A549 treated with ZK216348 at 1 μM for 4 hours (cell line): ENCODE measurements around the gene ICAM1. TPM values are rescaled to one million over a fixed set of nuclear protein-coding genes. Genes with fewer than 3 reads are reported as not detected.

Experiments used
- total RNA-seq: library from RNA; stranded (reverse); fragments of 200-300 nt; extraction: Qiagen RNA extraction; gene quantifications from 5 replicates; pipeline ENCODE4 v1.2.3, GENCODE V29; 2022; ENCODE audit warnings: low read depth

ICAM1 gene, protein sequence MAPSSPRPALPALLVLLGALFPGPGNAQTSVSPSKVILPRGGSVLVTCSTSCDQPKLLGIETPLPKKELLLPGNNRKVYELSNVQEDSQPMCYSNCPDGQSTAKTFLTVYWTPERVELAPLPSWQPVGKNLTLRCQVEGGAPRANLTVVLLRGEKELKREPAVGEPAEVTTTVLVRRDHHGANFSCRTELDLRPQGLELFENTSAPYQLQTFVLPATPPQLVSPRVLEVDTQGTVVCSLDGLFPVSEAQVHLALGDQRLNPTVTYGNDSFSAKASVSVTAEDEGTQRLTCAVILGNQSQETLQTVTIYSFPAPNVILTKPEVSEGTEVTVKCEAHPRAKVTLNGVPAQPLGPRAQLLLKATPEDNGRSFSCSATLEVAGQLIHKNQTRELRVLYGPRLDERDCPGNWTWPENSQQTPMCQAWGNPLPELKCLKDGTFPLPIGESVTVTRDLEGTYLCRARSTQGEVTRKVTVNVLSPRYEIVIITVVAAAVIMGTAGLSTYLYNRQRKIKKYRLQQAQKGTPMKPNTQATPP
- total RNA-seq = 2.9 to 4.9 TPM (median 4.2 TPM) in 5 replicates

GRCh38 chr19:10270616-10271394 is at the start of gene ICAM1:
TSS of gene ICAM1 (plus strand) at chr19:10271120. CDS start at chr19:10271160, 40 bp downstream.

GRCh38 chr19:10230861-10231611 is 39.9 kb upstream of the ICAM1 start, which contains the start of gene S1PR2:
TSS of gene S1PR2 (minus strand) at chr19:10231331. CDS start at chr19:10224905, 6,426 bp downstream.

DNA sequence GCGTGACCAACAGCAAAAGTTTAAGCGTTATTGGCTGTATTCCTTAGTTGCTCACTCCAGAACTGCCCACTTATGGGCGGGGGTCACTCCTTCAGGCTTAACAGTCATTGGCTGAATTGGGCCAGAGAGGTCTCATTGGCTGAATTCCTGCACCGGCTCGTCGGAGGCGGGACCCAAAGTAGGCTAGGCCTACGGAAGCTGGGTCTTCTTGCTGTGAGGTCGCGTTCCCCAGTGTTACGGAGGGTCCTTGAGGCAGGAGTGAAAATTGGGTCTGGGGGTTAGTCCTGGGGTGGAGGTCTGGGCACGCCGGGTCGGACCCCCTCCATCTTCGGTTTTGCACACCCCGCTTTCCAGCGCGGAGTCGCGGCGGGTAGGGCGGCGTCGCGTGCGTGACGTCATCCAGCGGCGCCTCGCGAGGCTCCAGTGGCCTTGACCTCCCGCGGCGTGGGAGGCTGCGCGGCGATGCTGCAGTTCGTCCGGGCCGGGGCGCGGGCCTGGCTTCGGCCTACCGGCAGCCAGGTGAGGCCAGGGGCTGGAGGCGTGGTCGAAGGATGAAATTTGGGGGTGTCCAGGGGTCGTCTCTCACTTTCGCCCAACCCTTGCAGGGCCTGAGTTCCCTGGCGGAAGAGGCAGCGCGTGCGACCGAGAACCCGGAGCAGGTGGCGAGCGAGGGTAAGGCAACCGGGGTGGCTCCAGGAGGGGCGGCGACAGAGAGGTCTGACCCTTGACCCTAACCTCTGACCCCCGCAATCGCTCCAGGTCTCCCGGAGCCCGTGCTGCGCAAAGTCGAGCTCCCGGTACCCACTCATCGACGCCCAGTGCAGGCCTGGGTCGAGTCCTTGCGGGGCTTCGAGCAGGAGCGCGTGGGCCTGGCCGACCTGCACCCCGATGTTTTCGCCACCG is 18.9 kb upstream of the ICAM1 start, which contains the start of gene MRPL4:
Gene MRPL4, plus strand, starts transcription at position 423 of the 903 bp plus-strand sequence. Its CDS starts 40 bp downstream, at position 463.

DNA sequence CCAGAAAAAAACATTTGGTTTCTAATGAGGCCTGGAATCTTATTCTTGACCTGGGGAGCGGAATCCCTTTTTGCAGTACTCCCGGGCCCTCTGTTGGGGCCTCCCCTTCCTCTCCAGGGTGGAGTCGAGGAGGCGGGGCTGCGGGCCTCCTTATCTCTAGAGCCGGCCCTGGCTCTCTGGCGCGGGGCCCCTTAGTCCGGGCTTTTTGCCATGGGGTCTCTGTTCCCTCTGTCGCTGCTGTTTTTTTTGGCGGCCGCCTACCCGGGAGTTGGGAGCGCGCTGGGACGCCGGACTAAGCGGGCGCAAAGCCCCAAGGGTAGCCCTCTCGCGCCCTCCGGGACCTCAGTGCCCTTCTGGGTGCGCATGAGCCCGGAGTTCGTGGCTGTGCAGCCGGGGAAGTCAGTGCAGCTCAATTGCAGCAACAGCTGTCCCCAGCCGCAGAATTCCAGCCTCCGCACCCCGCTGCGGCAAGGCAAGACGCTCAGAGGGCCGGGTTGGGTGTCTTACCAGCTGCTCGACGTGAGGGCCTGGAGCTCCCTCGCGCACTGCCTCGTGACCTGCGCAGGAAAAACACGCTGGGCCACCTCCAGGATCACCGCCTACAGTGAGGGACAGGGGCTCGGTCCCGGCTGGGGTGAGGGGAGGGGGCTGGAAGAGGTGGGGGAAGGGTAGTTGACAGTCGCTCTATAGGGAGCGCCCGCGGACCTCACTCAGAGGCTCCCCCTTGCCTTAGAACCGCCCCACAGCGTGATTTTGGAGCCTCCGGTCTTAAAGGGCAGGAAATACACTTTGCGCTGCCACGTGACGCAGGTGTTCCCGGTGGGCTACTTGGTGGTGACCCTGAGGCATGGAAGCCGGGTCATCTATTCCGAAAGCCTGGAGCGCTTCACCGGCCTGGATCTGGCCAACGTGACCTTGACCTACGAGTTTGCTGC is 16.1 kb downstream of the ICAM1 start, which contains the start of gene ICAM4:
Gene ICAM4, plus strand, starts transcription at position 153 of the 935 bp plus-strand sequence. Its CDS starts 58 bp downstream, at position 211.

DNA sequence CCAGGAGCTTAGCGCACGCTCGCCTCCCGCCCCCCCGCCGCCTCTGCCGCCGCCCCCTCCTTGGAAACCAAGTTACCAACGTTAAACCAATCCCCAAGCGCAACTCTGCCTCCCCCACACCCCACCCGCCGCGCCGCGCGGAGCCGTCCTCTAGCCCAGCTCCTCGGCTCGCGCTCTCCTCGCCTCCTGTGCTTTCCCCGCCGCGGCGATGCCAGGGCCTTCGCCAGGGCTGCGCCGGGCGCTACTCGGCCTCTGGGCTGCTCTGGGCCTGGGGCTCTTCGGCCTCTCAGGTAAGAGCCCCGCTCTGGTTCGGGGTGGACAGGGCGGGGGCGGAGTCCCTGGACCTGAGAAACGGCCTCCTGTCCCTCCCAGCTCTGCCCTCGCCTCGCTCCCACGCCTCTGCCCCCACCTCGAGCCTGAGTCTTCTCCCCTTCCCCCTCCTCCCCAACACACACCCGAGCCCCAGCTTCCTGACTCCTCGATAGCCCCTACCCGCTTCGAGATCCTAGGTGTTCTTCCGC is 19.0 kb downstream of the ICAM1 start, which contains the start of gene ICAM5:
Gene ICAM5, plus strand, starts transcription at position 117 of the 521 bp plus-strand sequence. Its CDS starts 92 bp downstream, at position 209.

DNA sequence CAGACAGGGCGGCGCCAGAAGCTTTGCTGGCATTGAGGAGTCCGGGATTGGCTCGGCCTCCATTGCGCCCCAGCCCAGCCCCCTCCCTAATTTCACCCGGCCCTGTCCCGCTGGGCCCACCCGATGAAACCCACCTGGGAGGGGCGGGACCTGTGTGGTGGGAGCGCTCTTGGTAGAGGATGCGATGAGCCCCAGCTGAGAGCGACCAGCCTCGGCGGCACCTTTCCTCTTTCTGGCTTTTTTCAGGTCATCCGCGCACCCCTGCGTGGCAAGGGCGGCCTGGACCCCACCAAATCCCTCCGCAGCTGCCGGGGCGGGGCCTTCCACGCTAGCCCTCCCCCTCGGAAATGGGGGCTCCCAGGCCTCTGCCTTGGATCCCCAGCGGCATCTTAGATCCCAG is 38.5 kb downstream of the ICAM1 start, which contains the start of gene ZGLP1:
Gene ZGLP1, minus strand, starts transcription at position 393 of the 400 bp plus-strand sequence.

DNA sequence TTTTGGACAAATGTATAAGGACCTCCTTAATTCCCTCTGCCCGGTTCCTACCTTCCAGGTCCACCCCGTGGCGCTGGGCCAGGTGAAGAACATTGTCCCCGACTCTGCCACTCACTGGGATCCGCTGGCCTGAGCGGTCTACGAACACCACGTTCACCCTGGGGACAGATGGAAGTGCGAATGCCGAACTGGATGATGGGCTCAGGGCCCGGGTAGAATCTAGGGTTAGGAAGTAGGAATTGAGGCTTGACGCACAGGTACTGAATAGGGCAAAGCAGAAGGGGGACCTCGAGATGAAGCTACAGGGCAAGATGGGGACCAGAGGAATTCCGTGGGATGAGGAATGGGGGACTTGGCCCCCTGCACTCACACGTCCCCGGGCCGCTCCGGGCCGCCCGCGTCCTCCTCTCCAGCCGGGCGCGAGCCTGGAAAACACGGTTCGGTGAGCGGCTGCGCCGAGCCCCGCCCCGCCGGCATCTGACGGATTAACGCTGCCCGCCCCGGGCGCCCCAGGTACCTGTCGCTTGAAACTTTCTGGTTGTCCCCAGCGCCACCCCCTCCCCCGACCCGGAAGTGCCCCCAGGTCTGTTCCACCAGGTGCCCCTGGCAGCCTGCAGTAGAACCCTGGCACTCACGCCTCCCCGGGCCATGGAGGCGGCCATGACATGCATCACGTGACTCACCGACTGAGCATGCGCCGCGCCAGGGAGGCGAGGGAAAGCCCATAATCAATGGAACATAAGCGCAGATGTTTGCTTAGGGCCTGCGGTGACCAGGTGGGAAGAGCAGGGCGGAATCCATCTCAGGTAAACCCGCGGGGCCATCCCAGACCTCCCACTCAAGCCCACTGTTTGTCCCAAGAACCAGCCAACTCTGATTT is 44.7 kb downstream of the ICAM1 start, which contains the start of gene FDX2:
Gene FDX2, minus strand, starts transcription at position 681 of the 880 bp plus-strand sequence. Its CDS starts 19 bp downstream, at position 662.

DNA sequence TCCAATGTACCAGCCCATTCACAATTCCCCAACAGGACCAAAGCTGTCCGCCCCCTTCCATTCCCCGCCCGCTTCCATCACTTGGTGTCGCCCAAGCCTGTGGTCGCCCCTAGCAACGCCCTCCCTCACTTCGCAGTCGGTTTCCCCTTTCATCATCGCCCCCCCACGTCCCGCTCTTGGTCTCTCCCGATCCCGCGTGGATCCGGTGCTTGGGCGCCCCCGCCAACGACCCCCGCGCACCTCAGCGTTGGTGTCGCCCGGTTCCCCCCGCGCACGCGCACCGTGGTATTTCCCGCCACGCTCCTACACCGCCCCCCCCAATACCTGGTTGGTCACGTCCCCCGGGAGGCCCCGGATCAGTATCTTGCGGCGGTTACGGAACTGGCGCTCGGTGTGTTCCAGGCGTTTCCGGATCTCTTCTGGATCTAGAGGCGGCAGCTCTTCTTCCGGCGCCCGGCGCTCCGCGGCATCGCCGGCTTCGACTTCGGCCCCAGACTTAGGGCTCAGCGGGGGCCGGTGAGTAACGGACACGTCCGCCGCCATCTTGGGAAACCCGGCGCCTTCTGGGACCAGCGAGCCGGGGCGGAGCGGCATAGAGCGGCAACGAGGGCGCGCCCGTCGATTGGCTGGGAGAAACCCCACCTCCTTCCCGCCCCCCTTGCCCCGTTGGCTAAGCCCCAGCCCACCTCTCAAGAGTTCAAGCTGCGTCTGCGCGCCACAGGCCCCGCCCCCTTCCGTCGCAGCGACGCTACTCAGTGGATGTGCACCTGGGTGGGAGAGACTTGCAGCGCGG is 62.2 kb downstream of the ICAM1 start, which contains the start of gene RAVER1:
Gene RAVER1, minus strand, starts transcription at position 565 of the 793 bp plus-strand sequence. Its CDS starts 22 bp downstream, at position 543.

Other genes starting within 250 kb of the ICAM1 start
- gene SHFL, start 184.8 kb upstream of the ICAM1 start, total RNA-seq = 5.4 to 11.1 TPM (median 7.4 TPM) in 5 replicates
- 0.14 TPM in 1 of 5 replicates, not detected in the others for gene ANGPTL6, start 168.4 kb upstream of the ICAM1 start, total RNA-seq
- gene PPAN, start 164.8 kb upstream of the ICAM1 start, total RNA-seq = 37.1 to 62.5 TPM (median 51.9 TPM) in 5 replicates
- gene P2RY11, start 159.4 kb upstream of the ICAM1 start, total RNA-seq = 3.1 to 12.6 TPM (median 7.5 TPM) in 5 replicates
- gene EIF3G, start 151.2 kb upstream of the ICAM1 start, total RNA-seq = 137 to 194 TPM (median 166 TPM) in 5 replicates
- gene DNMT1, start 76.2 kb upstream of the ICAM1 start, total RNA-seq = 54.4 to 64.6 TPM (median 63.6 TPM) in 5 replicates
- gene S1PR2, start 39.8 kb upstream of the ICAM1 start, total RNA-seq = 0.65 to 1.2 TPM (median 0.86 TPM) in 5 replicates
- gene MRPL4, start 18.9 kb upstream of the ICAM1 start, total RNA-seq = 45.8 to 76.2 TPM (median 71.8 TPM) in 5 replicates
- gene ICAM4, start 15.8 kb downstream of the ICAM1 start, total RNA-seq = 0.36 TPM in 1 of 5 replicates, not detected in the others
- gene ICAM5, start 18.8 kb downstream of the ICAM1 start, total RNA-seq = 0.46 to 1.8 TPM (median 0.72 TPM) in 5 replicates
- 1.1 to 2.5 TPM (median 2.3 TPM) in 5 replicates for gene ZGLP1, start 38.7 kb downstream of the ICAM1 start, total RNA-seq
- gene FDX2, start 44.9 kb downstream of the ICAM1 start, total RNA-seq = 13.9 to 37.4 TPM (median 32.8 TPM) in 5 replicates
- gene RAVER1, start 62.4 kb downstream of the ICAM1 start, total RNA-seq = 15.4 to 30.9 TPM (median 29.1 TPM) in 5 replicates
- gene ICAM3, start 68.5 kb downstream of the ICAM1 start, total RNA-seq = 6.3 to 9.9 TPM (median 8.0 TPM) in 5 replicates
- 25.9 to 50.4 TPM (median 45.7 TPM) in 5 replicates for gene TYK2, start 109.5 kb downstream of the ICAM1 start, total RNA-seq
- 152 to 223 TPM (median 191 TPM) in 5 replicates for gene CDC37, start 132.4 kb downstream of the ICAM1 start, total RNA-seq
- gene PDE4A, start 149.4 kb downstream of the ICAM1 start, total RNA-seq = 2.9 to 5.3 TPM (median 4.7 TPM) in 5 replicates
- gene KEAP1, start 232.2 kb downstream of the ICAM1 start, total RNA-seq = 46.2 to 74.0 TPM (median 59.3 TPM) in 5 replicates
- 1.3 to 2.7 TPM (median 2.2 TPM) in 5 replicates for gene S1PR5, start 246.3 kb downstream of the ICAM1 start, total RNA-seq